Activated CD4-positive, alpha-beta T cell treated with anti-CD3 and anti-CD28 coated beads, Interleukin-10, Interleukin-2, amounts not matched to agents 100 ng/mL and 50 ng/mL, durations not matched to agents 16 hours and 8 hours (primary cell): Measurements from ENCODE around the gene SNCB.

Experiments
- DNase-seq: peaks from one replicate; pipeline ENCODE4 v3.0.0-alpha.2; 2020

Gene SNCB

GRCh38 chr5:176643491-176644219, 13.3 kb upstream of the SNCB start:
- no peak for DNase-seq

GRCh38 chr5:176642675-176643490, 12.5 kb upstream of the SNCB start:
- DNase-seq = no peak

DNA sequence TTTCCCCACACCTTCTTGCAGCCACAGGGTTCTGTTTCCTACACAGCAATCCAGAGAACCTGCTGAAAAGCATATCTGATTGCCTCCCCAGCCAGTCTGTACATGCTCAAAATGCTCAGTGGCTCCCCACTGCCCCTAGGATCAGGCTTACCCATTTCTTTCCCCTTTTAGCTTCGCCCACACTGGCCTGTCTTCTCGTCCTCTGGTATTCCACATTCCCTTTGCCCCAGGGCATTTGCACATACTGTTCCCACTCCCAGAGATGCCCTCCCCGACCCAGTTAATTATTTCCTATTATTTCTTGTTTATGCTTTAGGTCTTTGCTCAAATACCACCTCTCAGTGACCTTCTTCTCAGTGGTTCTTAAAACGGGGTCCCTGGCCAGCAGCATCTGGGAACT, 10.3 kb upstream of the SNCB start:
- no peak for DNase-seq

DNA sequence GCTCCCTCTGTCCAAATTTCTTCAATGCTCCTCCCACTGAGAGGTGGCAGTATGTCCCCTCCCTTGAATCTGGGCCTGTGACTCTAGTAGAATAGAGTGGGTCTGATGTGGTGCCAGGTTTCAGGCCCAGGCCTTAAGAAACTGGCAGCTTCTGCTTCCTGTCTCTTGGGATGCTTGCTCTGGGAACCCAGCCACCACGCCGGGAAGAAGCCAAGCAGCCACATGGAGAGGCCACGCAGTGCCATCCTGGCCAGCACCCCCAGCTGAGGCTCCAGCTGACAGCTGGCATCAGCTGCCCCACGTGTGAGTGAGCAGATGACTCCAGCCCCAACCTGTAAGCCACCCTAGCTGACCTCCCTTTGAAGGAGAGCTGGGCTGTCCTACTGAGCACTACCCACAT, 9.6 kb upstream of the SNCB start:
- no peak for DNase-seq

DNA sequence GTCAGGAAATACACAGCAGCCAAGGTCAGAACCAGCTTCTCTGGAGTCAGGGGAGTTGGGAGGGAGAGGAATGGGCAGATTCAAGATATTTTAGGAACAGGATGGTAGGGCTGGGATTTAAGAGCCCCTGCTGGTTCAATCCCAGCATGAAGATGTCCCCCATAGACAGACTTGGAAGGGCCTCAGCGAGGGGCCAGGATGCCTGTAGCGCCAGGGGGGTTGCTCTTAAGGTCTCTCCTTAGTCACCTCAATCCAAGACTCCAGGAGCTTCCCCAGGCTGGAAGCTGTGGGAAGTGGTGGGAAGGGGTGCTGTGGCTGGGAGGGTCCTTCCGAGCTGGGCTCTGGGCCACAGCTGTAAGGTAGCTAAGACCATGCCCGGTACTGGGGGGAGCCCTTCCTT, 8.9 kb upstream of the SNCB start:
- no peak for DNase-seq

- DNase-seq = no peak
Observed at GRCh38 chr5:176638437-176638836, 8.1 kb upstream of the SNCB start.

GRCh38 chr5:176637556-176637955, 7.2 kb upstream of the SNCB start:
- no peak for DNase-seq

- no peak for DNase-seq
Observed at GRCh38 chr5:176636426-176636825, 6.1 kb upstream of the SNCB start.

DNA sequence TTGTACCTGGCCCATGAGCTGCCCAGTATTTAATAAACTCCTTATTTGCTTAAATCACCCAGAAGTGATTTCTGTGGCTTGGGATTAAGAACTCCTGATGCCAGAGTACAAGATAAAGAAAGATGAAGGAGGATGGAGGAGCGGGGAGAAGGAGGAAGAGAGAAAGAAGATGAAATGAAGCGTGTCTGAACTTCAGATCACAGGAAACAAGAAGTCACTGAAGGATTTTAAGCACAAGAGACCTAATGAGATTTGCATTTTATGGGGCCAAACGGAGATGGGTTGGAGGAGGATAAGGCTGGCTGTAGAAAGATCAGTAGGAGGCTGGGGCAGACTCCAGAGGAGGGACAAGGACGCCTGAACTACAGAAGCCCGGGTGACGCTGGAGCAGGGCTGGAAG, 3.3 kb upstream of the SNCB start:
- no peak for DNase-seq

- DNase-seq = no peak
Observed at GRCh38 chr5:176632745-176633144, 2.4 kb upstream of the SNCB start.

DNA sequence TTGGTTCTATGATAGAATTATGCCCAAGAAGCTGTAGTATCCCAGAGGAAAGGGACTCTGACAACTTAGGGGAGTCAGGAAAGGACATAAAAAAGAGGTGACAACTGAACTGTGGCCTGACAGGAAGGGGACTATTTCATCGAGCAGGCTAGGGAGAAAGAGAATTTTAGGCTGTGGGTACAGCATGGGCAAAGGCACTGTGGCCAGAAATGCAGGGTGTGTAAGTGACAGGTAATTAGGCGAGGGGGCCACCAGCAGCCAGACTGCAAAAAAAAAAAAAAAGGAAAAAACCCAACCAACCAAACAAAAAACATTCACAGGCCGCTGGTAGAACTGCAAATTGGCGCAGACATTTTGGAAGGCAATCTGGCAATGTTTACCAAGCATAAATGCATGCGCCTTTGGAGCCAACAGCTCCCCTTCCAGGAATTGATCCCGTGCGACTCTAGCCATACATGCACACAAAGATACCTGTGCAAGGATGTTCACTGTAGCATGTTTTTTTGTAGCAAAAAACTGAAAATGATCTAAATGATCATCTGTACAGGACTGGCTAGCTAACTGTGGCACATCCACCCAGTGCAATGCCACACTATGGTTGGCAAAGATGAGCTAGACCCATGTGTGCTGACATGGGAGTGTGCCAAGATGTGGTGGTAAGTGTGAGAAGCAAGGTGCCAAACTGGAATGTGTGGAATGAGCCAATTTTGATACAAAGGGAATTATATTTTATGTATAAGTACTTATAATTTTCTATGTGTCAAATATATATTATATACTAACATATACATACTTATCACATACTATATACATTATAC, 1.3 kb upstream of the SNCB start:
- DNase-seq = no peak

- DNase-seq = no peak
Observed at GRCh38 chr5:176630681-176631222, 418 bp upstream of the SNCB start.

DNA sequence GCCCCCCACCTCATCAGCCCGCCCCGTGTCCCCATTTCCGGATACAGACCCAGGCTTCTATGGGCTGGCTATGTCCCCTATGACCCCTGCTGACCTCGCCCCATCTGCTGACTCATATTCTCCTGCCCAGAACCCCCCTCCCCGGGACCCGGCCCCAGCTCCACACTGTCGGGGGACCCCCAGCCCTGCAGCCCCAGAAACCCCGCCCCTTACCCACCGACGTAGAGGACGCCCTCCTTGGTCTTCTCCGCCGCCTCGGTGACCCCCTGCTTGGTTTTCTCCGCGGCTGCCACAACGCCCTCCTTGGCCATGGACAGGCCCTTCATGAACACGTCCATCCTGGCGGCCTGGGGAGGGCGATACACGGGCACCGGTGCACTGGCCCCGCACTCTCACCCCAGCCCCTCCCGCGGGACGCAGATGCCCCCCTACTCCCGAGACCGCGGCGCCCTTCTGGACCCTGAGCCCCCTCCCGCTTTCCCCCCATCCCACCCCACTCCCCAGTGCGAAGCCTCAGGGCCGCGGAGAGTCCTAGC, 949 bp downstream of the SNCB start:
- DNase-seq = no peak

DNA sequence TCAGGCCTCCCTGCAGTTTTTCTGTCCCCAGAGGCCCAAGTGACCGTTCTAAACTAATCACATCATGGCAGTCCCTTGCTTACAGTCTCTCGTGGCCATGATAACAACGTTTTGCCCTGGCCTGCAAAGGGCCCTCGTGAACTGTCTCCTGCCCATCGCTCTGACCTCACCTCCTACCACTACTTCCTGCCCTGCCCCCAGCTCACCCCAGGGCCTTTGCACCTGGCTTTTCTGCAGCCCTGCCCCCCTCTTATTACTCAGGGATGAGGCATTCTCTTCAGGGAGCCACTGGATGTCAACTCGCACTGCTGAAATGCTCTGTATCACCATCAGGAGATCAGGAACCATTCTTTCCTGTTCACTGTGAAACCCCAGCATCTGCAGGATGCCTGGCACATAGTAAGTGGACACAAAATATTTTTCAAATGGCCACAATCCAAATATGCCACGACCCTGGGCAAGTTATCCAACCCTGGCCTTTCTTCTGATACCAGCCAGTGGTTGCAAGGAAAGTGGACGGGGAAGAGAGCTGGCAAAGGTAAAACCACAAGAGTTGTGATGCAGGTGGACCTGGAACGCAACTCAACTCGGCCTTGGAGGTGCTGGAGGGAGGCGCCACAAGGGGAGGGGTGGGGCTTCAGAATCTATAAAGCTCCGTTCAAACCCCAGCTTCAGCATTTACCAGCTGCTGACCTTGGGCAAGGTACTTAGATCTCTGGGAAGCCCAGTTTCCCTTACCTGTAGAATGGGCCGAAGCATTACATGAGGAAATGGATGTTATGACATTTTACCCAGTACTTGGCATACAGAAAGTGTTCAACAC, 1.7 kb downstream of the SNCB start:
- DNase-seq = no peak

DNA sequence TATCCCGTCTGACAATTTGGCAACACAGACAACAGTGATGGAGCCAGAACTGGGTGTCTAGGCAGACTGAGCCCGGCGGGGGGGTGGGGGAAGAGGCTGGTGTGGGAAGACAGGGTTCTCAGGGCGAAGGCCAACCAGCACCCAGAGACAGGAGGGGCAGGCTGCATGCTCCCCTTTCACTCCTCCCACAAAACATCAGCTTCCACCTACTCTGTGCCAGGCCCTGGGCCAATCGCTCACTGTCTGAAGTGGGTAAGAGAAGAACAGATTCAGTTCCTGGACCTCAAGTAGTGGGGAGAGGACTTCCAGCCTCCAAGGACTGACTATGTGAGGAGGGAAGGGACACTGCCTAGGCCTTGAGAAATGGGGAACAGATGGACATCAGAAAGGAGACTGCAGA, 2.8 kb downstream of the SNCB start:
- DNase-seq = no peak

GRCh38 chr5:176626876-176627236, 3.5 kb downstream of the SNCB start:
- DNase-seq = no peak

DNA sequence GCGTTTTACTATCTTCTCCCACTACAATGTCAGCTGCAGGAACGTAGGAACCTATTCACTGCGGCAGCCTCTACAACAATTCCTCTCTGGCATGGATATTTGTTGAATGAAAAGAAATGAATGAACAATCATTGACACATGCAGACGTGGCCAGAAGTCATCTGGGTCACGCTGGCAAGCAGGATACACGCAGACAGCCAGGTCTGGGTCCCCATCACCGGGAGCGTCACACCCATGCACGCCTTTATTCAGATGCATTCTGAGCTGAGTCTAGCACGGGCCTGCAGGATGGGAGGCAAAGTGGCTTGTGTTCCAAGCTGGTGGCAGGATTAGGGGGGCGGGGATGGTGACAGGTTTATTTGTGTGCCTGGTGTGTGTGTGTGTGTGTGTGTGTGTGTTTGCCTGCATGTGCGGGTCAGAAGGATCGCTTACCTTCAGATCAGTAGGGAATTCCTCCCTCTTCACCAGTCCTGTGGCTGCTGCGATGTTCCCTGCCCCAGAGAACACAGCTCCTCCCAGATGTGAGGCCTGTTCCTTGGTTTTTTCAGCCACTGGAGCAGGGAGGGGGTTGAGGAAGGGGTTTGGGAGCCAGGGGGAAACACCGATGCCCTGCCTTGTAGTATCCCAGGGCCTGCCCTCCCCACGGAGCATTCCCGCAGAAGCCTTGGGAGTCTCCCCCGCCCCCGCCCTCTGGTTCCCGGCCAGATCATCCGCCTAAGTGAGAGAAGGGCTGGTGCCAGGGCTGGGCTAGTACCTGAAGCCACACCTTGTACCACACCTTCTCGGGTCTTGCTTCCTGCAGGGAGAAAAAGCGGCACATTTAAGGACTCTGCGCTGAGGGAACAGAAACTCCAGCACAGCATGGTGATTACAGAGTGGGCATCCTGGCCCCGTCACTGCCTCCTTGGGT, 4.1 kb downstream of the SNCB start:
- DNase-seq = no peak

DNA sequence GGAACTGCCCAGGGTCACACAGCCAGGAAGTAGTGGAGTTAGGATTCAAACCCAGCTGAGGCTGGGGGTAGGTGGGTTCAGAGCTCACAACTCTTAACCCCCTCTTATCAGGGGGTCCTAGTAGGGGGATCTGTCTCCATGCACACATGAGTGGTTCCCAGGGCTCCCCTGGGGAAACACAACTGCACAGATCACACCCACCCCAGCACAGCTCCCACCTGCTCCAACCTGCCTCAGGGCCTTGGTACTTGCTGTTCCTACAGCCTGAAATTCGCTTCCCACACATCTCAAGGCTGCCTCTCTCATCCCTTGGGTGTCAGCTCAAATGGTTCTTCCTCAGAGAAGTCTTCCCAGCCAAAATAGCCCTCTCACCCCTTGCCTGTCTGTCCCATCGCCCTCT, 4.8 kb downstream of the SNCB start:
- DNase-seq = no peak

- no peak for DNase-seq
Observed at GRCh38 chr5:176624938-176625337, 5.4 kb downstream of the SNCB start.

GRCh38 chr5:176624142-176624541, 6.2 kb downstream of the SNCB start:
- DNase-seq = no peak

GRCh38 chr5:176621661-176622079, 8.7 kb downstream of the SNCB start:
- DNase-seq = no peak
